Sigmoid colon (tissue), 7 donors: ENCODE data around the gene OR10K2. TPM values are rescaled to one million over a fixed set of nuclear protein-coding genes. Genes with fewer than 3 reads are reported as not detected.
"Not testable (repeated sequence)": the region's sequence is repeated elsewhere in the genome, so short reads cannot be mapped to it uniquely, and the experiment has no call there.

ENCODE experiments used
- DNase-seq: peaks from one replicate; pipeline ENCODE4 v3.0.0-alpha.2; 2019
- H3K27ac ChIP-seq, 4 donors: fragments of 200-600 bp; sonication (generic); one replicate each; pipeline ENCODE4 v1.5.1; 2016 to 2019; ENCODE audit warnings: mild to moderate bottlenecking in 1 of 4
- H3K27me3 ChIP-seq, 3 donors: fragments of 200-600 bp; sonication (generic); one replicate each; pipeline ENCODE4 v1.5.1; 2019; ENCODE audit warnings: mild to moderate bottlenecking in 1 of 3
- H3K36me3 ChIP-seq, 4 donors: fragments of 200-600 bp; sonication (generic); one replicate each; pipeline ENCODE4 v1.5.1; 2016 to 2019
- H3K4me1 ChIP-seq, 4 donors: fragments of 200-600 bp; sonication (generic); one replicate each; pipeline ENCODE4 v1.5.1; 2017 to 2019
- H3K4me3 ChIP-seq, 4 donors: fragments of 200-600 bp; sonication (generic); one replicate each; pipeline ENCODE4 v1.5.1; 2017 to 2019; ENCODE audit warnings: mild to moderate bottlenecking in 2 of 4, moderate library complexity in 1 of 4
- H3K9me3 ChIP-seq, 4 donors: fragments of 200-600 bp in 3 of 4; sonication (generic) in 3 of 4; one replicate each; pipeline versions ENCODE4 v1.5.1 to v1.6.1; 2013 to 2019
- CTCF ChIP-seq, 4 experiments: fragments of 450-650 bp in 3 of 4; fragments of 200-600 bp in 1 of 4; IDR thresholded peaks; one replicate each; pipeline ENCODE4 v1.5.1; 2016 to 2019; ENCODE audit warnings: antibody characterized with exemption in 4 of 4, mild to moderate bottlenecking in 3 of 4, moderate library complexity in 2 of 4
- EP300 ChIP-seq, 4 donors: sonication (generic); formaldehyde crosslinking; IDR thresholded peaks; one replicate each; pipeline ENCODE4 v1.6.1; 2017; ENCODE audit warnings: antibody characterized with exemption in 4 of 4
- POLR2A ChIP-seq, 2 donors: fragments of 450-650 bp; IDR thresholded peaks; one replicate each; pipeline ENCODE4 v1.6.1; 2016; ENCODE audit warnings: antibody characterized with exemption in 2 of 2, mild to moderate bottlenecking in 2 of 2, moderate library complexity in 2 of 2
- POLR2AphosphoS5 ChIP-seq, 4 donors: sonication (generic); formaldehyde crosslinking; IDR thresholded peaks; one replicate each; pipeline ENCODE4 v1.6.1; 2017; ENCODE audit warnings: antibody characterized with exemption in 4 of 4
- WGBS, 2 donors: extraction: QIAGEN DNeasy Blood & Tissue Kit; methylation state at CpG; one replicate each; pipeline ENCODE4 v1.1.7; 2013; 5-methylcytosine and 5-hydroxymethylcytosine counted together
- intact Hi-C: fragments of 100-400 bp; cut with DNase I; formaldehyde crosslinking; loops from one replicate; pipeline ENCODE4 v1.15.1; 2023
- polyA plus RNA-seq, 3 donors: library from polyadenylated mRNA; stranded (reverse); fragments of 200-250 nt; gene quantifications; one replicate each; pipeline ENCODE4 v1.2.3, GENCODE V29; 2013
- total RNA-seq, 4 donors: library from RNA; depleted of rRNA; stranded (reverse); fragments of >200 nt; gene quantifications; one replicate each; pipeline ENCODE4 v1.1.0, GENCODE V29; 2016
- donor health status: healthy with polysubstance abuse.
- donor health status: Bipolar disorder and iron deficiency.
- donor health status: healthy.

Gene OR10K2
- total and polyA plus RNA-seq, 7 donors = not detected

- Histone ChIP-seq H3K9me3 (no peaks in the 10 kb centered on the region), H3K27me3 (no peaks in the 10 kb centered on the region), H3K27ac (no peak overlapping the region), H3K36me3 (no peaks in the 10 kb centered on the region), H3K4me1 (no peaks in the 10 kb centered on the region), H3K4me3 (no peak overlapping the region)
- WGBS, 2 donors = 81 to 92% methylated on average over 1 of the region's 1 CpG
- no peak for DNase-seq
- intact Hi-C loops = no loop called here
- TF ChIP-seq POLR2AphosphoS5 (IDR thresholded peaks at IDR 0.05) (no peak), POLR2A (IDR thresholded peaks at IDR 0.05) (no peak), EP300 (IDR thresholded peaks at IDR 0.05) (no peak), CTCF (IDR thresholded peaks at IDR 0.05) (no peak)
These were observed 28.5 kb upstream of the OR10K2 start for GRCh38 chr1:158454537-158454936.

DNA sequence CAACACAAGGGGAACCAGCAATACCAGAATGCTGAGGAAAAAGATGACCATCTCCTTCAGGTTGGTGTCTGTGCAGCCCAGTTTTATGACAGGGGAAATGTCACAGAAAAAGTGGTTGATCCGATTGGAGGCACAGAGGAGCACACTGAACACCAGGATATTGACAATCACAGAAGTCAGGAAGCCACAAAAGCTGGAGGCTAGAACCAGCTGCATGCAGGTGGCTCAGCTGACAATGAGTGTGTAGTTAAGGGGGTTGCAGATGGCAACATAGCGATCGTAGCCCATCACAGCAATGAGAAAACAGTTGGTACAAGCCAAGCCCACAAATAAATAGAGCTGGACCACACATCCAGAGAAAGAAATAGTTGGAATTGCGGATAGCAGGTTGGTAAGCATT is 19.3 kb upstream of the OR10K2 start:
- H3K27me3 ChIP-seq = no peaks in the 10 kb centered on the region
- TF ChIP-seq EP300 (IDR thresholded peaks at IDR 0.05) = no peak
- no peaks in the 10 kb centered on the region for H3K36me3 ChIP-seq
- no peaks in the 10 kb centered on the region for H3K4me1 ChIP-seq
- 72 to 79% methylated on average over 4 of the region's 4 CpGs for WGBS, 2 donors
- DNase-seq = no peak
- intact Hi-C loops = no loop called here
- H3K27ac ChIP-seq = no peak overlapping the region
- H3K9me3 ChIP-seq = no peaks in the 10 kb centered on the region
- no peak overlapping the region for H3K4me3 ChIP-seq

DNA sequence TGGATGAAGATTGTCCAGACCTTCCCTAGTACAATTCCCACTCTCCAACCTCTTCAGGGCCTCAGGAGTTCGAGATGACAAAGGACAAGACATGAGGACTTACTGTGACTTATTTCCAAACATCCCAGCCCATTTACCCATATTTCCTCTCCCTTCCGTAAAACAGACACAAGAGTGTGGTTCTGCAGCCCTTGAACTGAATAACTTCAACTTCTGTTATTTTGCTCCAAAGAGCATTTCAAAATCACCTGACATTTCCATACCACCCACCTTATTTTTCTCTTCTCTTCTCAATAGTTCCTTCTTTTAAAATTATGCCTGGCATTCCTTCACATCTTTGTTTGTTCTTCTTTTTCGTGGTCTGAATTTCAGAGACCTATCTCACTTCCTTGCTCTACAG is 8.7 kb upstream of the OR10K2 start:
- intact Hi-C loops = no loop called here
- Histone ChIP-seq H3K27me3 (peaks cover 0 to 4% (median 0%) of the 10 kb centered on the region in 3 donors), H3K27ac (no peak overlapping the region), H3K4me1 (no peaks in the 10 kb centered on the region), H3K4me3 (no peak overlapping the region), H3K36me3 (no peaks in the 10 kb centered on the region), H3K9me3 (peaks cover 0 to 5% (median 1%) of the 10 kb centered on the region in 4 donors)
- TF ChIP-seq CTCF (IDR thresholded peaks at IDR 0.05) = no peak
- no peak for DNase-seq
- WGBS, 2 donors = 38 to 46% methylated on average over 3 of the region's 3 CpGs

DNA sequence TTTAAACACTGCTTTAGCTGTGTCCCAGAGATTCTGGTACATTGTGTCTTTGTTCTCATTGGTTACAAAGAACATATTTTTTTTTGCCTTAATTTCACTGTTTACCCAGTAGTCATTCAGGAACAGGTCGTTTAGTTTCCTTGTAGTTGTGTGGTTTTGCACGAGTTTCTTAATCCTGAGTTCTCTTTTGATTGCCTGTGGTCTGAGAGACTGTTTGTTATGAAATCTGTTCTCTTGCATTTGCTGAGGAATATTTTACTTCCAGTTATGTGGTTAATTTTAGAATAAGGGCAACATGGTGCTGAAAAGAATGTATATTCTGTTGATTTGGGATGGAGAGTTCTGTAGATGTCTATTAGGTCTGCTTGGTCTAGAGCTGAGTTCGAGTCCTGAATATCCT is 4.1 kb upstream of the OR10K2 start:
- intact Hi-C loops, H3K27ac ChIP-seq, H3K4me1 ChIP-seq, DNase-seq, H3K27me3 ChIP-seq, H3K9me3 ChIP-seq, H3K36me3 ChIP-seq, H3K4me3 ChIP-seq: not testable (repeated sequence)
- 32 to 40% methylated on average over 3 of the region's 3 CpGs for WGBS, 2 donors

DNA sequence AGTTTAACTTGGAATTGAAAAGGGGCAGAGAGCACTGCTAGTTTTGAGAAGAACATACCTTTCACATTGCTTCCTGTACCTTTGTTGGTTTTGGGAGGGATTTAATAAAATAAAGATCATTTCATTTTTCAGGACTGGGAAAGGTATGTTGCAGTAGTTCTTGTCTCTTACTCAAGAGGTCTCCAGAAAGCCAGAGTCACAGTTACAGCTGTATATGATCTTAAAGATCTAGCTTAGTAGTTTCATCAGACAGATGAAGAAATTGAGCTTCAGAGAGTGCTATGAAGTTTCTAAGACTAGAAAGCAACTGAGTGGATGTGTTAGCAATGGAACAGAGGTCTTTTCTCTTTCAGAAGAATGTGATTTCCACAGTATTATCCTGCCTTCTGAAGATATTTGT is 1.0 kb downstream of the OR10K2 start:
- H3K27ac ChIP-seq = no peak overlapping the region
- no peak for DNase-seq
- no peak for TF ChIP-seq POLR2A (IDR thresholded peaks at IDR 0.05)
- no peak for TF ChIP-seq POLR2AphosphoS5 (IDR thresholded peaks at IDR 0.05)
- no peak for TF ChIP-seq EP300 (IDR thresholded peaks at IDR 0.05)
- no peak for TF ChIP-seq CTCF (IDR thresholded peaks at IDR 0.05)
- no peak overlapping the region for H3K4me3 ChIP-seq
- H3K27me3 ChIP-seq = no peaks in the 10 kb centered on the region
- intact Hi-C loops = no loop called here
- no peaks in the 10 kb centered on the region for H3K36me3 ChIP-seq
- no peaks in the 10 kb centered on the region for H3K9me3 ChIP-seq
- no peaks in the 10 kb centered on the region for H3K4me1 ChIP-seq

GRCh38 chr1:158422212-158422611 is 3.8 kb downstream of the OR10K2 start:
- H3K4me1 ChIP-seq = no peaks in the 10 kb centered on the region
- no peak overlapping the region for H3K27ac ChIP-seq
- H3K9me3 ChIP-seq = no peaks in the 10 kb centered on the region
- no peak overlapping the region for H3K4me3 ChIP-seq
- no peaks in the 10 kb centered on the region for H3K36me3 ChIP-seq
- no peaks in the 10 kb centered on the region for H3K27me3 ChIP-seq
- TF ChIP-seq POLR2AphosphoS5 (IDR thresholded peaks at IDR 0.05) (no peak), CTCF (IDR thresholded peaks at IDR 0.05) (no peak), POLR2A (IDR thresholded peaks at IDR 0.05) (no peak), EP300 (IDR thresholded peaks at IDR 0.05) (no peak)
- intact Hi-C loops = no loop called here
- no peak for DNase-seq
